ENCODE data around the gene RIMS1.

RIMS1 gene

DNA sequence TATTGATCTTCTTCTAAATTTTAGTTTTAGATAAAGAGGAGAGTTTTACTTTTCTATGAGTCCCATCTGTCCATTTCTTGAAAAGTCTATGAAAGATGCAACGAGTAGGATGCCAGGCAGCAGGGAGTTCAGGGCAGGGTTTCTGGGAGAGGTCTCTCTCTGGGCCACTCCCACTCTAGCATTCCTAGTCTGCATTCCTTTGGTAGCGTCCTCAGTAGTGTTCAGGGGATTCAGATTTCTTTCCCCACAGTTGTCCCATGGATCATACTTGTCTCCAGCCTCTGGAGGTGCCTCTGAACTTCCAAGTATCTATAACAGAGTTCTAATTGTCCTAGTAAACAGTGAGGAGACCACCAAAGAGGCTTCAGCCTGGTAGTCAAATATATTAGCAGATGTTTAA is 225.3 kb downstream of the RIMS1 start:
- DNase-seq (ENCODE audit: low spot score) = no peak

DNA sequence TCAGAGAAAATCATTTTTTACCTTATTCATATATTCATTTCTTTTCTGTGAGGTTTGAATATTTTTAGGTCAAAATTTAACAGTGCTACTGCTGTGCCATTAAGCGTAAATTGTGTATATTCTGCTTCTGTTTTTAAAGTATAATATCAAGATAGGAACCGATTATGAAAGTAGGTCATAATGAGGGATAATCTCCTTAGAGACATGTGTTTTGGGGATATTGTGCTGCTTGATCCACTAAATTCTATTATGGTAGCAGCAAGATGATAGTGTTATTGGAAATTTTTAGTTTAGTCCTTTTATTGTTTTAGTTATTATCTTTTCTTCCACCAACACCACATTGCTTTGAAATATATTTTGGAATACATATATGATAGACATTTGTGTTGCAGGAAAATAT is 244.0 kb downstream of the RIMS1 start:
- no peak for DNase-seq (ENCODE audit: low spot score)

DNA sequence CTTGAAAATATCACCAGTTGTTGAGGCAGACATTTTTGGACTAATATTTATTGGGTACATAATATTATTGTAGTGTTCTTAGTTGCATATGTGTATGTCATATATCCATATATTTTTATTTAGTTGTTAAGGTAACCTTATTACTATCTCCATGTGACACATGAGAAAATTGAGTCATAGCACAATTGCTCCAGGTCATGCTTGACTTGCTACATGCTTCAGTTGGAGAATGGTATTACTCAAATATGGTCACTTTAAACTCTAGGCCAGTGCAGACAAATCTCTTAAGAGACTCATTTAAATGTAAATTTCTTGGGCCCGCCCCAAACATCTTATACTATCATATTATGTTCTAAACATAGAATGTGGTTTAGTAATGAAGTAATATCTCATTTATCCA is 246.1 kb downstream of the RIMS1 start:
- DNase-seq (ENCODE audit: low spot score) = no peak

GRCh38 chr6:72132851-72133250 is 246.5 kb downstream of the RIMS1 start:
- no peak for DNase-seq (ENCODE audit: low spot score)

DNA sequence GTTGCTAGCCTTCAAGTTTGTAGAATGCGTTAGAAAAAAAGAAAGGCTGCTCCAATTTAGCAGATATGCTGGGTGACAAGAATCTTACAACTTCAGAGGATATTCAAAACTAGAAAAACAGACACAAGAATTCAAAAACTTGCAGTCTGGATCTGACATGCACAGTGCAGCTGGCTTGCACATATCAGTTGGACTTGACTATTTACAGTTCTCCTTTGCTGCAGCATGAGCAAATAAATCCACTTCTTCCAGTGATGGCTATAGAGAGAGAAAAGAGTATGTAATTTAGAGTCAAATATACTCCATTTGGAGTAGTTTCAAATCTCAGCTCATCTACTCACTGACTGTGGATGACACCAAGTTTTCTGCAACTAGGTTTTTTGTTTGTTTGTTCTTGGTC is 247.0 kb downstream of the RIMS1 start:
- DNase-seq (ENCODE audit: low spot score) = no peak

- no peak for DNase-seq (ENCODE audit: low spot score)
Observed at GRCh38 chr6:72140795-72141194, 254.4 kb downstream of the RIMS1 start.

DNA sequence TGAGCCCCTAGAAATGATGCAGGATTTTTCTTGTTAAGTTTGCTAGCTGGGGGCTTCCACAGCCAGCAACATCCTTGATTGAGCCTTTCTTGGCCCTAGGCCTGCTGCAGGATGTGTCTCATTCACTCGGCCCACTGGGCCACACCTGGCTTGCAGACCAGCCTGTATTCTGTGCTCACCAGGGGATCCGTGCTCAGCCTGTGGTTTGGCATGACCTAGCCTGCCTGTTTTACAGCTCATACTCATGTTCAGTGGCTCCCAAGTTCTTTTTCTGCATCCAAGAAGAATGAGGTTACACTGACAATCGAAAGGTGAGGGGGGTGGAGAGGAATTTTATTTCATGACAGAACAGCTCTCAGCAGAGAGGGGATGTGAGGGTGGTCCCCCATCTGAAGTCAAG is 263.4 kb downstream of the RIMS1 start:
- DNase-seq (ENCODE audit: low spot score) = no peak

DNA sequence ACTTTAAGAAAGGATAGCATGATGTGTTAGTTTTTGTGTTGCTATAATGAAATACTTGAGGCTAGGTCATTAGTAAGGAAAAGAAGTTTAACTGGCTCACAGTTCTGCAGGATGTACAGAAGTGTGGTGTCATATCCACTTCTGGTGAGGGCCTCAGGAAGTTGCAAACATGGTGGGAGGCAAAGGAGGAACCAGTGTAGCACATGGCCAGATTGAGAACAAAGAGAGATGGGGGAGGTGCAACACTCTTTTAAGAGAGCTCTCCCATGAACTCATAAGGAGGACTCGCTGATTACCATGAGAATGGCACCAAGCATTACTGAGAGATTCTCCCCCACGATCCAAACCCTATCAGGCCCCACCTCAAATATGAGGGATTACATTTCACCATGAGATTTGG is 265.4 kb downstream of the RIMS1 start:
- no peak for DNase-seq (ENCODE audit: low spot score)

DNA sequence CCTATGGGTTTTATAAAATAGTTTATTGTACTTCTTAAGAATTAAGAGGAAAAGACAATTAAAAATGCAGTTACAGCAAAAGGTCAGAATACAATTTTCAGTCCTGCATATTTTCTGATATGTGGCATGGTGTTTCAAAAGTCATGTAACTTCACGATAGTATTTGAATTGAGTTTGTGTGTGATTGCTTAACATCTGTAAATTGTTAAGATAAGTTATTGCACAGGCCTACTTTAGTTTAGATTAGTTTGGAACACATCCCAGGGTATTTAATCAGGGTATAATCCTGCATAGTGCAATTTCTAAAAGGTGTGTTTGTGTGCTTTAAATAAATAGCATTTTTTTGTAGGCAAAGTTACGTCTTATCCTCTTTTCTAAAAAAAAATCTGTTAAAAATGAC is 289.6 kb downstream of the RIMS1 start:
- no peak for DNase-seq (ENCODE audit: low spot score)

GRCh38 chr6:72182337-72183246 is 296.2 kb downstream of the RIMS1 start:
- peak; percentile 42 for DNase-seq (ENCODE audit: low spot score)

- no peak for DNase-seq (ENCODE audit: low spot score)
Observed at GRCh38 chr6:72203983-72204382, 317.6 kb downstream of the RIMS1 start.

- no peak for DNase-seq (ENCODE audit: low spot score)
Observed at GRCh38 chr6:72205500-72205899, 319.1 kb downstream of the RIMS1 start.

DNA sequence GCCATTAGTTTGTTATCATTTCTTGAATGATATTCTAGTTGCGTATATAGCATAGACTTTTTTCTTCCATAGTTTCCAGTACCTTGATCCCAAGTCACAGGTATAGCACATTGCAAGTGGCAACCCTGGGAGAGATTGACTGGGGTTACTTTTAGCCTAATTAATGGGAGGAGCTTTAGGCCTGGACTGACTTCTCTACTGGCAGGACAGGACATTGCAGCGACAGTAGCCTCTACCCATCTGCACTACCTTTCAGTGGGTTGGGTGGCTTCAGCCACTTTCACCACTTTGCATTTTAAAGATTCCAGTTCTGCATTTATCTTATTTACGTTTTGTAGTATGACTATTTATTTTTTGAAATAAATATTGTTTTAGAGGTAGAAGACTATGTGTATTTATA is 320.3 kb downstream of the RIMS1 start:
- no peak for DNase-seq (ENCODE audit: low spot score)

GRCh38 chr6:72212686-72213085 is 326.3 kb downstream of the RIMS1 start:
- DNase-seq (ENCODE audit: low spot score) = no peak

DNA sequence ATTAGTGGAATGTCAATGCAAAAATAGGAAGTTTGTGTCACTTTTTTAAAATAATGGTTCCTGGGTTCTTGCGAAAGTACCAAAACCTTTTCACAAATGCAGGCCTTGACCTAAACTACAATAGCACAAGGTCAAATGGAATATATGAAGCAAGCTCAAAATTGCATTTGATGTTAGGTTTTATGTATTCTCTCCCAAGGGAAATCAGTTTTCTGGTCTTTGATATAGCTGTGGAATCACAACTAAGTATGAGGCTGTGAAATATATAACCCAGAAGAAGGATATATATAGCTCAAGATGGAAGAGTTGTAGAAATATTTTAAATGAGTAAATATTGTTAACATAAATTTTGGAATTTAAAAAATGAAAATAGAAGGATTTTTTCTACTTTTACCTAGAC is 327.3 kb downstream of the RIMS1 start:
- DNase-seq (ENCODE audit: low spot score) = no peak

DNA sequence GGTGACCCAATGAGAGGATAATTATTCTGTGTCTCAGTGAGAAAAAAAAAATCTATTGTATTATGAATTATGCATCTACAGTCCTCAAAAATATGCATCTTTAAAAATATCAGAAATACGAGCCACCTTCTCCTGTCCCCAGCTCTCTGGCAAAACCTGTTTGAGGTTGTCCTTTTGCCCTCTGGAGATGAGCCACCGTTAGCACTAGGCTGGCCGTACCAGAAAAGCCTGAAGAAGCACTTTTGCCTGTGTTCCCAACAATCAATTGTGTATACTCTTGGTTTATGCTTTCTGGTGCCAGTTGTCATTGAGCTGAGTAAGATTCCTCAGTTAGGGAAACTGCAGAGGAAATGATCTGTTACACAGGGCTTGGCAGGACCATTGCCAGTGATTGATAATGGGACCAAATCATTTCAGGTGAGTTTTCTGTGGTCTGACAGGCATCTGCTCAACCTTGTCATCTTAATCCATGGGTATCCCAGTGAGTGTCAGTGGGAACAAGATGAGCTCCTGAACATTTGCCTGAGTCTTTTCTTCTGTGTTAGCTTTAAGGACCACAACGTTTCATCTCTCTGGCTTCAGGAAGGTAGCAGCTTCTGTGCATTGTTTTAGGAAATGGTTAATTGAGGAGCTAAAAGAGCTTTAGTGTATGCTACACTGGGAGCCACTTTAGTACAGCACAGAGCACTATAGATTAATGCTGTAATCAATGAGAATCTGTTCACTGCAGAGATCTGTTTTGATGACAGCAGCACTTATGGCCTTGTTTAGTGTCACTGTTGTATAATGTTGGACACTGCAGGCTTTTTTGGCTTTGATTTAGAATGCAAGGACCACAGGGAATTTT is 330.1 kb downstream of the RIMS1 start:
- no peak for DNase-seq (ENCODE audit: low spot score)

GRCh38 chr6:72217626-72218025 is 331.3 kb downstream of the RIMS1 start:
- no peak for DNase-seq (ENCODE audit: low spot score)

DNA sequence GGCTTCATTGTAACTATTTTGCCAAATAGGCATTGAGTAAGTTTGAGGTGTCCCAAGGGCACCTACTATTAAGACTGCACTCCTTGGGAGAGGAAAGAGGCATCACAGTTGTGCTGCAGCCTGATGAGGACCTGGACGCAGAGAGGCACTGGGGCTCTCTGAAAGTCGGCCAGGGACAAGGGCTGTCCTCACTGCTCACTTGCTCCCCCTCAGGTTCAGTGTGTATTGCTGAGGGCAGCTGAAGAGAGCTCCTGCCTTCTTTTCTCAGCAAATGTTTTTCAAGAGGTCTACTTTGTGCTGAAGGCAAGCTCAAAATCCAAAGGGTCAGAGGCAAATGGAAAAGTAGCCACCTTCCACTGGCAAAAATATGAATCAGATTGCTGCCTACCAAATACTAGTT is 331.8 kb downstream of the RIMS1 start:
- DNase-seq (ENCODE audit: low spot score) = peak; percentile 33

GRCh38 chr6:72219536-72219935 is 333.2 kb downstream of the RIMS1 start:
- no peak for DNase-seq (ENCODE audit: low spot score)

- no peak for DNase-seq (ENCODE audit: low spot score)
Observed at GRCh38 chr6:72238021-72238420, 351.7 kb downstream of the RIMS1 start.

DNA sequence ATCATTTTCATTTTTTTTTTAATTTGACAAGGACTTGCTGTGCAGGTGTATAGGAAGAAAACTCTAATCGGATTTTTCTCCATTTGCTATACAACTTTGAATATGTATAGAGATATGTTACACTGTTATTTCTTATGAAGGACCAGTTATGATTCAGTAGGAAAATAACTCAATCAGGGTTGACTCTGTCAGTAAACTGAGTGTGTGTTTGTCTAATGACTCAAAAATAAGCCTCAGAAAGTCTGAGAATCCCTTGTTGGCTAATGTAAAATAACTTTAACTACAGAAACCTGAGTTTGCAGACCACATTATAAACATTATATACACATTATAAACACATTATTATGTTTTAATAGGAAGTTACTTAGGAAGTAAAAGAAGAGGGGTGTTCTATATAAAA is 352.6 kb downstream of the RIMS1 start:
- DNase-seq (ENCODE audit: low spot score) = no peak

DNA sequence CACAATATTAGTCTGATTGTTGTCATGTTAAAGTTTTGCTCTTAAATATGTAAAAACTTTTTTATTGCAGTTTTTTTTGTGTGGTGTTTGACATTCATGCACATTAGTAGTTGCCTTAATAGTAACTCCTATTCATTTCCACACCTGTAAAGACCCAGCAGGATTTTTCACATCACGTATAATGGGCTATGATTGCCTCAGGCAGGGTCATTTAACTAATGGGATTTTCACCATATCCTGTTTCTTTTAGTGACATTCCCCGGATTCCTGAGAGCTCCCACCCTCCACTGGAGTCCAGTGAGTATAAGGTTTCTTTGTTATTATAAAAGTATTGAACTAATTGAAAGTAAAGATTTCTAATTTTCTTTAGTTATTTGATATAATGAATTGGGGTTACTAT is 359.2 kb downstream of the RIMS1 start:
- DNase-seq (ENCODE audit: low spot score) = no peak

DNA sequence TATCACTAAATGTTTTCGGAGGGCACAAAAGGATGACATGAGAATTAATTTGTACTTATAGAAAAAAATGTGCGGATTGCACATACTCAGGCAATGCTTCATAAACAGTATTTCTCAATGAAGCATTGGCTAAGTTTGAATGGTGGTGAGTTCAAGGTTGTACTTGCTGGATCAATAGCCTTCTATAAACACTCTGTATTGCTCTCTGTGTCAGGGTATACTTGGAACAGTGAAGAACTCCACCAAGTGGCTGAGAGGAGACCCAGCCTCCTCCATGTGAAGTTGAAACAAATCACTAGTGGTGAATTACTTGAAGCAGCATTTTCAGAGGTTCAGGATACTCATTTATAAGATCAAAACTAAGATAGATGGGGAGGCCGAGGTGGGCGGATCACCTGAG is 360.6 kb downstream of the RIMS1 start:
- DNase-seq (ENCODE audit: low spot score) = no peak

Data from AG08396 (cell line).